GM12892 (cell line): ENCODE measurements around the gene PRKCG.
"Not testable (repeated sequence)": the region's sequence is repeated elsewhere in the genome, so short reads cannot be mapped to it uniquely, and the experiment has no call there.

Experiments
- POLR2A ChIP-seq: IDR thresholded peaks from 2 replicates; pipeline ENCODE4 v1.6.1; 2011; ENCODE audit warnings: low read depth, low read length, control low read depth
- POLR2AphosphoS5 ChIP-seq: IDR thresholded peaks from 2 replicates; pipeline ENCODE4 v1.6.1; 2011; ENCODE audit warnings: low read depth, low read length, control low read depth
- TAF1 ChIP-seq: IDR thresholded peaks from 2 replicates; pipeline ENCODE4 v1.6.1; 2011; ENCODE audit warnings: low read depth, mild to moderate bottlenecking, control low read depth, low read length, borderline replicate concordance

DNA sequence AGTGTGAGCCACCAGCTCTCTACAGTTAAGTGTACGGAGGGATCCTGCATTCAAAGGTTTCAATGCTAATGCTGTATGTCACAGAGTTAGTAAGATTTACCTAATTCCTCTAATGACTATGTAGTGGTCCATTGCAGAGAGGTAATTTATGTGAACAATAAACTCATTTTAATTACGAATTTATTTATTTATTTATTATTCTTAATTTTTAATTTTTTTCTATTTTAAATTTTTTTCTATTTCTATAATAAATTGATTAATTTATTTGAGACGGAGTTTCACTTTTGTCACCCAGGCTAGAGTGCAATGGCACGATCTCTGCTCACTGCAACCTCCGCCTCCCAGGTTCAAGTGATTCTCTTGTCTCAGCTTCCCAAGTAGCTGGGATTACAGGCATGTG, 66.6 kb downstream of the PRKCG start:
- TF ChIP-seq POLR2A, TAF1, POLR2AphosphoS5: not testable (repeated sequence)
